Osteocyte (in vitro differentiated cells): Measurements from ENCODE around the gene HPDL. TPM values are rescaled to one million over a fixed set of nuclear protein-coding genes. Genes with fewer than 3 reads are reported as not detected.

Source experiments
- DNase-seq: peaks from one replicate; pipeline ENCODE4 v3.0.0; 2021; ENCODE audit warnings: mixed read lengths; ENCODE audit not compliant: unreplicated experiment; ENCODE audit errors: extremely low spot score
- H3K27ac Mint-ChIP-seq: one replicate; pipeline ENCODE4 v1.8.0; 2021; ENCODE audit warnings: mild to moderate bottlenecking, mixed read lengths; ENCODE audit not compliant: unreplicated experiment
- H3K27me3 Mint-ChIP-seq: one replicate; pipeline ENCODE4 v1.8.0; 2021; ENCODE audit warnings: mixed read lengths; ENCODE audit not compliant: unreplicated experiment
- H3K36me3 Mint-ChIP-seq: one replicate; pipeline ENCODE4 v1.8.0; 2021; ENCODE audit warnings: mixed read lengths; ENCODE audit not compliant: unreplicated experiment
- H3K4me1 Mint-ChIP-seq: one replicate; pipeline ENCODE4 v1.8.0; 2021; ENCODE audit warnings: mixed read lengths; ENCODE audit not compliant: unreplicated experiment
- H3K4me3 Mint-ChIP-seq: one replicate; pipeline ENCODE4 v1.8.0; 2021; ENCODE audit warnings: mild to moderate bottlenecking, moderate library complexity, mixed read lengths; ENCODE audit not compliant: unreplicated experiment
- H3K9me3 Mint-ChIP-seq: one replicate; pipeline ENCODE4 v1.8.0; 2021; ENCODE audit warnings: mixed read lengths; ENCODE audit not compliant: unreplicated experiment
- total RNA-seq: library from RNA; stranded (reverse); gene quantifications from 2 replicates; pipeline ENCODE4 v1.2.1, GENCODE V29; 2021
- TF ChIP-seq, protein P1 (sequence below): fragments of 200-600 bp; sonication (generic); IDR thresholded peaks from 2 replicates; pipeline ENCODE4 v1.5.0; 2021; ENCODE audit warnings: antibody characterized with exemption, mild to moderate bottlenecking, moderate library complexity

Gene HPDL
- total RNA-seq, 1 donor from 2014 or later, result 0.35 TPM

DNA sequence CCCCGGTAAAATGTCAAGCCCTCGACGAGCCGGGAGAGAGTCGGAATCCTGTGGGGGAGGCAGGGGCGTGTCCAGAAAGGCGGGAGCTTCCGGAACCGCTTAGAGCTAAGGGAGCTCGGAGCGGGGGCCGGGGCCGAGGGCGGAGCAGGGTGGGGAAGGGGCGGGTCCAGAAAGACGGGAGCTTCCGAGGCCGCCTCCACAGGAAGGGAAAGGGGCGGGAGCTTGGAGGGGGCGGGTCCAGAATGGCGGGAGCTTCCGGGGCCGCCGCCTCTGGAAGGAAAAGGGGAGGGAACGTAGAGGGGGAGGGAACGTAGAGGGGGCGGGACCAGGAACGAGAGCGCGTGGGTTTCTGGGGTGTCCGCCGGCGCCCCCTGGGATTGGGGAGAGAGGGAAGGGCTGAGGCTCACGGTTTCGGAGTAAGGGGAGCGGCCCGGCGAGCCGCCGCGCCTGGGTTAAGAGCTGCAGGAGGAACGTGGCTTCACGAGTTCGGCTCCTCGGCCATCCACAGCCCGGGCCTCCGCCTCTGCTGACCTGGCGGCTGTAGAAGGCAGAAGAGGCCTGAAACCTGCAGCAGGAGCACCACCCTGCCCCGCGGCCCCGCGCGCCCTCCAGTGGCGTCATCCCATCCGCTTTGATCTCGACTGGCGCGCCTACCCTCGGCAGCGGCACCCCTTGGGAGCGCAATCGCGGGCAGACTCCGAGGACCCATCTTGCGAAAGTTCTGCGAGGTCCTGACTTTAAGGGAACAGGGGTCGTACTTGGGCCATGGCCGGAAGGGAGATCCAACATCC lies 23.0 kb upstream of the HPDL start:
- Mint-ChIP-seq H3K27me3 (no peaks in the 10 kb centered on the region), H3K27ac (peak overlapping the region; percentile 96), H3K4me1 (peaks cover 13% of the 10 kb centered on the region), H3K9me3 (no peaks in the 10 kb centered on the region), H3K4me3 (peak overlapping the region; percentile 92), H3K36me3 (no peaks in the 10 kb centered on the region)
- TF ChIP-seq, protein P1, sequence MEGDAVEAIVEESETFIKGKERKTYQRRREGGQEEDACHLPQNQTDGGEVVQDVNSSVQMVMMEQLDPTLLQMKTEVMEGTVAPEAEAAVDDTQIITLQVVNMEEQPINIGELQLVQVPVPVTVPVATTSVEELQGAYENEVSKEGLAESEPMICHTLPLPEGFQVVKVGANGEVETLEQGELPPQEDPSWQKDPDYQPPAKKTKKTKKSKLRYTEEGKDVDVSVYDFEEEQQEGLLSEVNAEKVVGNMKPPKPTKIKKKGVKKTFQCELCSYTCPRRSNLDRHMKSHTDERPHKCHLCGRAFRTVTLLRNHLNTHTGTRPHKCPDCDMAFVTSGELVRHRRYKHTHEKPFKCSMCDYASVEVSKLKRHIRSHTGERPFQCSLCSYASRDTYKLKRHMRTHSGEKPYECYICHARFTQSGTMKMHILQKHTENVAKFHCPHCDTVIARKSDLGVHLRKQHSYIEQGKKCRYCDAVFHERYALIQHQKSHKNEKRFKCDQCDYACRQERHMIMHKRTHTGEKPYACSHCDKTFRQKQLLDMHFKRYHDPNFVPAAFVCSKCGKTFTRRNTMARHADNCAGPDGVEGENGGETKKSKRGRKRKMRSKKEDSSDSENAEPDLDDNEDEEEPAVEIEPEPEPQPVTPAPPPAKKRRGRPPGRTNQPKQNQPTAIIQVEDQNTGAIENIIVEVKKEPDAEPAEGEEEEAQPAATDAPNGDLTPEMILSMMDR, result peak; percentile 56
- peak; percentile 98 for DNase-seq

DNA sequence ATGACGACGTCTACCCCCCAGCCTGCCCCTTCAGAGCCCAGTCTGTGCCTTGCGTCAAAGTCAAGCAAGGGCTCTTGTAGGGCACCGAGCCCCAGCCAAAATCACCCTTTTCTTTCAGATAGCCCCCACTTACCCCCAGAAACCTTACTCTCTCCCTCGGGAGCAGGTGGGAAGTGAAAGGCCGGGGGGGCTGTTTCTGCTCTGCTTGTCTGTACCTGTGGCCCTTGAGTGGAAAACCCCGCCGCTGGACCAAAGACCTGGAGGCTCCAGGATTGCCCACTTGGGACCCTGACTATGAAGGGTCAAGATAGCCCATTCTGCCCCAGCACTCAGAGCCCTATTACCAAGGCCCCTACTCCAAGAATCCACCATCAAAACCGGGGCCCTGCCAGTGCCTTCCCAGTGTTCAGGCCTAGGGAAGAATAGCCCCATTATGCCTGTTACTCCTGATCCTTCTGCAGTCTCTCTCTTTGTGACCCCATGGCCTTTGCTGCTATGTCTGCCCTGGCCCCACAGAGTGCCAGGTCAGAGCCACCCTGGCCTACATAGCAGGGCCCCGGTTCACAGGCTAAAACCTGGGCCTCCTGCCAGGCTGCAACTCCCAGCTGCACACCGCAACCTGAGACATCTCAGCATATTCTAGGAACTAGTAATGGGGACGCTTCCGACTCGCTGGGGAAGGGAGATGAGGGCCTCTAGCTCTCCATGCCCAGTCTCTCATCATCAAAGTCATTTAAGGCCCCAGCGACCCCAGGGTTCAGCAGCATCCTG lies 22.2 kb upstream of the HPDL start:
- TF ChIP-seq, protein P1, result no peak
- H3K4me1 Mint-ChIP-seq, result peaks cover 13% of the 10 kb centered on the region
- H3K27ac Mint-ChIP-seq, result peak overlapping the region; percentile 91
- H3K9me3 Mint-ChIP-seq, result no peaks in the 10 kb centered on the region
- H3K4me3 Mint-ChIP-seq, result peak overlapping the region; percentile 92
- no peaks in the 10 kb centered on the region for H3K36me3 Mint-ChIP-seq
- H3K27me3 Mint-ChIP-seq, result no peaks in the 10 kb centered on the region
- peak; percentile 71 for DNase-seq

DNA sequence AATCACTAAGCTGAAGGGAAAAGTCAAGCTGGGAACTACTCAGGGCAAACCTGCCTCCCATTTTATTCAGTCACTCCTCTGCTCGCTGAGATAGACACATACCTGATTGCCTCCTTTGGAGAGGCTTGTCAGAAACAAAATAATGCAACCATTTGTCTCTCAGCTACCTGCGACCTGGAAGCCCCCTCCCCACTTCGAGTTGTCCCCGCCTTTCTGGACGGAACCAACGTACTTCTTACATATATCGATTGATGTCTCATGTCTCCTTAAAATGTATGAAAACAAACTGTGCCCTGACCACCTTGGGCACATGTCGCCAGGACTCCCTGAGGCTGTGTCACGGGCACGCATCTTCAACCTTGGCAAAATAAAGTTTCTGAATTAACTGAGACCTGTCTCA lies 21.5 kb upstream of the HPDL start:
- H3K9me3 Mint-ChIP-seq, result no peaks in the 10 kb centered on the region
- H3K4me3 Mint-ChIP-seq, result peak overlapping the region; percentile 51
- no peak overlapping the region for H3K27ac Mint-ChIP-seq
- H3K36me3 Mint-ChIP-seq, result no peaks in the 10 kb centered on the region
- H3K4me1 Mint-ChIP-seq, result peaks cover 13% of the 10 kb centered on the region
- peak; percentile 32 for DNase-seq
- TF ChIP-seq, protein P1, result no peak
- H3K27me3 Mint-ChIP-seq, result no peaks in the 10 kb centered on the region

DNA sequence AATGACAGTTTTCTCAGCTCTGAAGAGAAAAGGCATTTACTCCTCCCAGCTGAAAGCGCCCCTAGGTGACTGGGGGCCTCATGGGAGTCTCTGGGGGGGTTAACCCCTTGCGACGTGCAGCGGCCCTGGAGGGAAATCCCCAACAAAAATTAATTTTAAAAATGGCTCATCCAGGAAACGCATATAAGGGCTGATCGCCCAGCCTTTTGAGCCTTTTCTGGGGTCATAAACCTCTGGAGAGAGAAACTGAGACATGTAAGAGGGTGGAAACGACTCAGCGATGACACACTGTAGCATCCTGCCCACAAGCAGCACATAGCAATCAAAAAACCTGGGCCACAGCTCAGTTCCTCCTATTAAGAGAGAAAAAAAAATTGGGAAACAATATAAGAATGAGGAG lies 20.4 kb upstream of the HPDL start:
- Mint-ChIP-seq H3K4me1 (peaks cover 13% of the 10 kb centered on the region), H3K36me3 (no peaks in the 10 kb centered on the region), H3K9me3 (no peaks in the 10 kb centered on the region), H3K4me3 (no peak overlapping the region), H3K27ac (no peak overlapping the region), H3K27me3 (no peaks in the 10 kb centered on the region)
- TF ChIP-seq, protein P1, result no peak
- peak; percentile 38 for DNase-seq

DNA sequence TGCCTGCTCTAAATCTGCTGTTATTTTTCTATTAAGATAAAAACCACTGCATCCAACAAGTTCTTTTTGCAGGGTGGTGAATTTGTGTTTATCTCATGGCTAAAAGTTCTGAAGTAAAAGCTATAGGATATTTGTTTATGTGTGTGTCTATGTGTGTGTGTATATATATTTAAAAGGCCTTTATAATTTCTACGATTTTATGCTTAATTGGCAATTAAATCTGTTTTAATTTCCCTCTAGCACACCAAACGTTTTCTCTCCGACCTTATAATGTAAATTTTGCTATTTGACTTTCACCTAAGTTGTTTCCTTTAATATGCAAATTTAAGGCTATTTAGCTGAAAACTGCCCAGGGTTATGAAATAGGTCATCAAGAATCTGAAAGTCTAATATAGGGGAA lies 19.8 kb upstream of the HPDL start:
- H3K9me3 Mint-ChIP-seq, result no peaks in the 10 kb centered on the region
- H3K4me1 Mint-ChIP-seq, result peaks cover 13% of the 10 kb centered on the region
- no peak overlapping the region for H3K4me3 Mint-ChIP-seq
- no peaks in the 10 kb centered on the region for H3K36me3 Mint-ChIP-seq
- no peak overlapping the region for H3K27ac Mint-ChIP-seq
- TF ChIP-seq, protein P1, result no peak
- no peak for DNase-seq
- H3K27me3 Mint-ChIP-seq, result no peaks in the 10 kb centered on the region
